HepG2 (cell line): ENCODE measurements around the gene EIF3B. TPM values are rescaled to one million over a fixed set of nuclear protein-coding genes. Genes with fewer than 3 reads are reported as not detected.

ENCODE experiments used
- ARHGAP35 ChIP-seq: sonication (generic); formaldehyde crosslinking; IDR thresholded peaks from 2 replicates; pipeline ENCODE4 v1.9.0; 2022; ENCODE audit warnings: mild to moderate bottlenecking, inconsistent platforms, moderate library complexity, missing genetic modification reagents, borderline replicate concordance
- MIXL1 ChIP-seq: IDR thresholded peaks from 2 replicates; pipeline ENCODE4 v1.6.1; 2016
- REPIN1 ChIP-seq: sonication (generic); formaldehyde crosslinking; IDR thresholded peaks from 2 replicates; pipeline ENCODE4 v1.8.0; 2022; ENCODE audit warnings: missing genetic modification reagents, low read depth, mild to moderate bottlenecking, borderline replicate concordance
- TEAD2 ChIP-seq: sonication (generic); formaldehyde crosslinking; IDR thresholded peaks from 2 replicates; pipeline ENCODE4 v1.9.0; 2021; ENCODE audit warnings: missing genetic modification reagents
- ZHX2 ChIP-seq, 2 experiments: sonication (generic) in 1 of 2; formaldehyde crosslinking in 1 of 2; IDR thresholded peaks; 2 replicates each; pipeline versions ENCODE4 v1.6.1 to v1.9.0; 2014 to 2022; ENCODE audit warnings: antibody characterized with exemption in 1 of 2, borderline replicate concordance in 1 of 2, inconsistent platforms in 1 of 2, low read depth in 1 of 2, missing genetic modification reagents in 1 of 2
- ZNF652 ChIP-seq: IDR thresholded peaks from 2 replicates; pipeline ENCODE4 v1.6.1; 2016; ENCODE audit warnings: low read depth, borderline replicate concordance
- polyA plus RNA-seq, 8 experiments: library from polyadenylated mRNA; depleted of rRNA in 3 of 8; stranded (reverse) in 7 of 8; unstranded in 1 of 8; fragments of >200 nt; fragmentation: Illumina TruSeq in 4 of 8; extraction: Trizol in 4 of 8; gene quantifications; 2 replicates each; pipeline versions ENCODE4 v1.2.1 to v1.2.3, GENCODE V29; 2011 to 2016; ENCODE audit warnings: low read depth in 4 of 8, missing spikeins in 1 of 8, mixed read lengths in 1 of 8; ENCODE audit not compliant: insufficient read depth in 1 of 8
- total RNA-seq, 5 experiments: library from RNA; depleted of rRNA; stranded (reverse); fragments of >200 nt; fragmentation: Illumina TruSeq; extraction: Trizol; gene quantifications; 2 replicates each; pipeline ENCODE4 v1.2.3, GENCODE V29; 2016; ENCODE audit warnings: low read depth in 1 of 5
- TF ChIP-seq, protein P1 (sequence below): fragments of 450-650 bp; IDR thresholded peaks from 2 replicates; pipeline ENCODE4 v1.6.1; 2017; ENCODE audit warnings: mild to moderate bottlenecking

EIF3B gene
- total and polyA plus RNA-seq, 2 of the 13 experiments (the other 11 are each of a cell fraction or from before 2014, with no cell fraction given): 92.2 to 241 TPM

DNA sequence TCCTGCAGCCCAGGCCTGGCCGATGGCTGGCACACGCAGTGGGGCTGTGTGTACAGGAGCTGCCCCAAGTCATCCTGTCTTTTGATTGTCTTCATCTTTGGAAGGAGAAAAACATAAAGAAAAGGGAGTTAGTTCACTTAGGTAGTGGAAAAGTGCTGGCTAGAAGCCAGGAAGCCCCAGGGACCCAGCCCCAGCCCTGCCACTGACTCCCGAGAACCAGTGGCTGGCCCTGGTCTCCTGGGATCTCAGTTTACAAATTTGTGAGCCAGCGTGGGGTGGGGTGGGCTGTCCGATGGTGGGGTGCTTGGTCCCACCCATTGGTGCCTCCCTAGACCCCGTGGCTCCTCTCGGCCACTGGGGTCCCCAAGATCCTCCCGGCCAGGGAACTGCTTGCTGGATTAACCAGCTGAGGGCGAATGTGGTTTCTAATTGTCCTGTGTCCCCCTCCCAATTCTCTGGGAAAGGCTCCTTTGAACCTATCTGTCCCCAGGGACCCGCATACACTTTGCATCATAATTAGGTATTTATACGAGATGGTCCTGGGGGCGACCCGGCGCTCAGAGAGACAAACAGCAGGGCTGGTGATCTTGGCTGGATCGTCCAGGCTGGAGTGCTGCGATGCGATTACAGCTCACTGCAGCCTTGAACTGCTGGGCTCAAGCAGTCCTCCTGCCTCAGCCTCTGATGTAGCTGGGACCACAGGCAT lies 32.5 kb downstream of the EIF3B start (continued):
- TF ChIP-seq, protein P1, sequence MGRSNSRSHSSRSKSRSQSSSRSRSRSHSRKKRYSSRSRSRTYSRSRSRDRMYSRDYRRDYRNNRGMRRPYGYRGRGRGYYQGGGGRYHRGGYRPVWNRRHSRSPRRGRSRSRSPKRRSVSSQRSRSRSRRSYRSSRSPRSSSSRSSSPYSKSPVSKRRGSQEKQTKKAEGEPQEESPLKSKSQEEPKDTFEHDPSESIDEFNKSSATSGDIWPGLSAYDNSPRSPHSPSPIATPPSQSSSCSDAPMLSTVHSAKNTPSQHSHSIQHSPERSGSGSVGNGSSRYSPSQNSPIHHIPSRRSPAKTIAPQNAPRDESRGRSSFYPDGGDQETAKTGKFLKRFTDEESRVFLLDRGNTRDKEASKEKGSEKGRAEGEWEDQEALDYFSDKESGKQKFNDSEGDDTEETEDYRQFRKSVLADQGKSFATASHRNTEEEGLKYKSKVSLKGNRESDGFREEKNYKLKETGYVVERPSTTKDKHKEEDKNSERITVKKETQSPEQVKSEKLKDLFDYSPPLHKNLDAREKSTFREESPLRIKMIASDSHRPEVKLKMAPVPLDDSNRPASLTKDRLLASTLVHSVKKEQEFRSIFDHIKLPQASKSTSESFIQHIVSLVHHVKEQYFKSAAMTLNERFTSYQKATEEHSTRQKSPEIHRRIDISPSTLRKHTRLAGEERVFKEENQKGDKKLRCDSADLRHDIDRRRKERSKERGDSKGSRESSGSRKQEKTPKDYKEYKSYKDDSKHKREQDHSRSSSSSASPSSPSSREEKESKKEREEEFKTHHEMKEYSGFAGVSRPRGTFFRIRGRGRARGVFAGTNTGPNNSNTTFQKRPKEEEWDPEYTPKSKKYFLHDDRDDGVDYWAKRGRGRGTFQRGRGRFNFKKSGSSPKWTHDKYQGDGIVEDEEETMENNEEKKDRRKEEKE: no peak
- no peak for TF ChIP-seq ZNF652 (CRISPR knock-in tag)
- TF ChIP-seq TEAD2 (CRISPR knock-in tag): no peak
- TF ChIP-seq MIXL1 (CRISPR knock-in tag): no peak
- TF ChIP-seq REPIN1 (CRISPR knock-in tag): no peak
- no peak for TF ChIP-seq ZHX2 (IDR thresholded peaks at IDR 0.05; ENCODE audit: low read depth)
- TF ChIP-seq ZHX2 (CRISPR knock-in tag; IDR thresholded peaks at IDR 0.05; ENCODE audit: borderline replicate concordance): no peak
- TF ChIP-seq ARHGAP35 (CRISPR knock-in tag): no peak
